WERI-Rb-1 (cell line): ENCODE results near the gene TAGLN.

ENCODE experiments used
- DNase-seq: peaks from one replicate; pipeline ENCODE4 v3.0.0-alpha.2; 2020
- H3K27ac ChIP-seq: fragments of 250-450 bp; sonication (Bioruptor Pico); 2 replicates; pipeline ENCODE4 v1.5.1; 2020; ENCODE audit warnings: mild to moderate bottlenecking, moderate library complexity
- H3K27me3 ChIP-seq: fragments of 250-450 bp; sonication (Bioruptor Pico); 2 replicates; pipeline ENCODE4 v1.5.1; 2021; ENCODE audit warnings: mild to moderate bottlenecking, low read depth, moderate library complexity; ENCODE audit not compliant: insufficient read depth, severe bottlenecking
- H3K36me3 ChIP-seq: fragments of 250-450 bp; sonication (Bioruptor Pico); 2 replicates; pipeline ENCODE4 v1.5.1; 2020; ENCODE audit warnings: mild to moderate bottlenecking, moderate library complexity
- H3K4me3 ChIP-seq: 2 replicates; pipeline ENCODE4 v1.5.1; 2011; ENCODE audit warnings: low read depth, mild to moderate bottlenecking, control low read depth, low read length
- H3K9me3 ChIP-seq: fragments of 250-450 bp; sonication (Bioruptor Pico); 2 replicates; pipeline ENCODE4 v1.5.1; 2021; ENCODE audit warnings: mild to moderate bottlenecking, moderate library complexity; ENCODE audit not compliant: severe bottlenecking
- CTCF ChIP-seq: IDR thresholded peaks from 2 replicates; pipeline ENCODE4 v1.5.1; 2011; ENCODE audit warnings: low read depth, mild to moderate bottlenecking, control low read depth, inconsistent platforms, low read length

TAGLN gene

GRCh38 chr11:117199053-117199915, at the start of gene TAGLN:
Gene TAGLN, plus strand, starts transcription at chr11:117199370. Its CDS starts 3,644 bp downstream, at chr11:117203014.
- Histone ChIP-seq H3K36me3 (peaks cover 1% of the 10 kb centered on the region), H3K4me3 (no peak within 1 kb of the TSS), H3K27ac (no peak within 1 kb of the TSS), H3K9me3 (no peaks in the 10 kb centered on the region), H3K27me3 (no peaks in the 10 kb centered on the region)
- TF ChIP-seq CTCF, result no peak
- DNase-seq, result no peak

DNA sequence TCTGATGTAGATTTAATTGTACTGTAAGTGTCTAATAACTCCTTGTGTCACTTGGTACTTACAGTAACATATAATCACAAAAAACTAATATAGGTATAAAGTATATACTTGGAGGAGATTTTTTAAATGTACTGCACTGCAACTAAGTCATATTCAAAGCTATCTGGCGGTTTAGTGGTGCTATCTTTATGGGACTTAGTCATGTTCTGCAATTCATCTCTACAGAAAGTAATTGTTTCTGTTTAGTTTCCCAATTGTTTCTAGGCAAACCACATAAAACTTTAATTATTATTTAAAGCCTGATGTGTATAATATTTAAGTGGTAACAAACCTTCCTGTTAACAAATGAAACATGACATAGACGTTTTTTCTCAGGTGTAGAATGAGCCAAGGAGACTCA, 47.1 kb upstream of the TAGLN start:
- no peak for DNase-seq
- no peak for TF ChIP-seq CTCF
- no peak overlapping the region for H3K27ac ChIP-seq
- H3K4me3 ChIP-seq, result no peak overlapping the region
- H3K36me3 ChIP-seq, result peaks cover 61% of the 10 kb centered on the region
- H3K9me3 ChIP-seq, result no peaks in the 10 kb centered on the region
- H3K27me3 ChIP-seq, result no peaks in the 10 kb centered on the region

- Histone ChIP-seq H3K4me3 (no peak overlapping the region), H3K27me3 (no peaks in the 10 kb centered on the region), H3K27ac (no peak overlapping the region), H3K9me3 (no peaks in the 10 kb centered on the region), H3K36me3 (peaks cover 48% of the 10 kb centered on the region)
- no peak for DNase-seq
- TF ChIP-seq CTCF, result no peak
Observed at GRCh38 chr11:117154468-117154867, 44.7 kb upstream of the TAGLN start.

DNA sequence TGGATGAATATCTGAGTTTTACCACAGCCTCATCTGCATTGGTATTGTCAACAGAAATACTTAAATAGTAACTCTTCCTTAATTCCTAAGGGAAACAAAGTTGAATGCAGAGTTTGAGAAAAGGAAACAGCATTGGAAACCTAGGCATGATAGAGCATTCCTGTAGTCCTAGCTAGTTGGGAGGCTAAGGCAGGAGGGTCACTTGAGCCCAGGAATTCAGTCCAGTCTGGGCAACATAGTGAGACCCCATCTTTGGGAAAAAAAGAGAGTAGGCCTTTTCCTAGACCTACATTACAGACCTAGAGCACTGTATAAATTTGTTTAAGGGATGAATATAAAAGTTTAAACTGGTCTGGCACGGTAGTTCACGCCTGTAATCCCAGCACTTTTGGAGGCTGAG, 41.7 kb upstream of the TAGLN start:
- Histone ChIP-seq H3K9me3 (no peaks in the 10 kb centered on the region), H3K36me3 (peaks cover 71% of the 10 kb centered on the region), H3K4me3 (no peak overlapping the region), H3K27ac (no peak overlapping the region), H3K27me3 (no peaks in the 10 kb centered on the region)
- TF ChIP-seq CTCF, result no peak
- DNase-seq, result no peak

- H3K36me3 ChIP-seq, result peaks cover 69% of the 10 kb centered on the region
- no peak for DNase-seq
- H3K27me3 ChIP-seq, result no peaks in the 10 kb centered on the region
- H3K27ac ChIP-seq, result no peak overlapping the region
- no peaks in the 10 kb centered on the region for H3K9me3 ChIP-seq
- H3K4me3 ChIP-seq, result no peak overlapping the region
- TF ChIP-seq CTCF, result no peak
Observed at GRCh38 chr11:117159892-117160291, 39.3 kb upstream of the TAGLN start.

DNA sequence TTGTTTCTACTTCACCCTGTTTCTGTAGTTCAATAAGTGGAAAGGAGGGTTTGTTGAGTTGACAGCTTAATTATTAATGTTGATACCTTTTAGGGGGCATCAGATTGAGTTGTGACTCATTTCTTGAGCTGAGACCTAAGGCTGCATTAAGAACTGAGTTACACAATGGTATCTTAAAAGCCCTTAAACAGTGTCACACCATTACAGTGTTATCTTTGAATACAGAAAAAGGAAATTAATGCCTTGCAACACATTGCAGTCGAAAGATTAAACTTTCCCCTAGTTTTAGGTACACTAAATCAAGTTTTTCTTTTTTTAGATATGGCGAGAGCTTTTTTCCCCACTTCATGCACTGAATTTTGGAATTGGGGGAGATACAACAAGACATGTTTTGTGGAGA, 38.3 kb upstream of the TAGLN start:
- Histone ChIP-seq H3K27ac (no peak overlapping the region), H3K36me3 (peaks cover 67% of the 10 kb centered on the region)

More for the DNA sequence above, 38.3 kb upstream of the TAGLN start:
- no peak overlapping the region for H3K4me3 ChIP-seq
- TF ChIP-seq CTCF, result no peak
- H3K27me3 ChIP-seq, result no peaks in the 10 kb centered on the region
- no peak for DNase-seq
- no peaks in the 10 kb centered on the region for H3K9me3 ChIP-seq
